ENCODE measurements around the gene PIK3CD.
"Not testable (repeated sequence)": the region's sequence is repeated elsewhere in the genome, so short reads cannot be mapped to it uniquely, and the experiment has no call there.

The PIK3CD gene

DNA sequence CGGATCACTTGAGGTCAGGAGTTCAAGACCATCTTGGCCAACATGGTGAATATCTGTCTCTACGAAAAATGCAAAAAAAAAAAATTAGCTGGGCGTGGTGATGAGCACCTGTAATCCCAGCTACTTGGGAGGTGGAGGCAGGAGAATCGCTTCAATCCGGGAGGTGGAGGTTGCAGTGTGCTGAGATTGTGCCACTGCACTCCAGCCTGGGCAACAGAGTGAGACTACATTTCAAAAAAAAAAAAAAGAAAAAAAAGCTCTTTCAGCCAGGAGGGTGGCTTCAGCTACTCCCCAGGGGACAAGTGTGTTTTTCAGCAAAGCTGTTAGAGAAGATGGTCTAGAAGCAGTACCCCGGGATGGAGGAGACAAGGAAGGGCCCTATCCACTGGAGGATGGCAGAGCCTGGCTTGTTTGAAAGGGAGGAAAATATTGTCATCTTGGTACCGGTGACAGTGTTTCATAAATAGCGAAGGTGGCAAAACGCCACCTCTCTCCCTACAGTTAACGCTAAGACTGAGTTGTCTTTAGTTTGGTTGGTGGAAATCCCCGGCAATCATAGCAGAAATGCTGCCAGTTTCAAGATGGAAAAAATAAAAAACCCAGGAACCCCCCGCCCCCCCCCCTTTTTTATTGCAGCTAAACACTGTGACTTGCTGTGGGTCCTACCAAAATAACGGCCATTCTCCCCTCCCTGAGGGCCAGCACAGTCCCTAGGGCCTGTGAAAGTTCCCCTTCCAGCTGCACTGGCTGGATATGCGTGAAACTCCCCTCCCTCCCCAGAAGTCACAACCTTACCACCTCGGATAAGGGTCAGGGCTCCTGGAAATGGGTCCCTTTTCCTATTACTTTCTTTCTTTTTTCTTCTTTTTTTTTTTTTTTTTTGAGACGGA, 3.5 kb downstream of the PIK3CD start:
- DNase-seq, result no peak

- no peak for DNase-seq
These were observed 4.3 kb downstream of the PIK3CD start for GRCh38 chr1:9655836-9656235.

- no peak for DNase-seq
These were observed 6.0 kb downstream of the PIK3CD start for GRCh38 chr1:9657521-9658032.

- no peak for DNase-seq
These were observed 6.7 kb downstream of the PIK3CD start for GRCh38 chr1:9658199-9658598.

DNA sequence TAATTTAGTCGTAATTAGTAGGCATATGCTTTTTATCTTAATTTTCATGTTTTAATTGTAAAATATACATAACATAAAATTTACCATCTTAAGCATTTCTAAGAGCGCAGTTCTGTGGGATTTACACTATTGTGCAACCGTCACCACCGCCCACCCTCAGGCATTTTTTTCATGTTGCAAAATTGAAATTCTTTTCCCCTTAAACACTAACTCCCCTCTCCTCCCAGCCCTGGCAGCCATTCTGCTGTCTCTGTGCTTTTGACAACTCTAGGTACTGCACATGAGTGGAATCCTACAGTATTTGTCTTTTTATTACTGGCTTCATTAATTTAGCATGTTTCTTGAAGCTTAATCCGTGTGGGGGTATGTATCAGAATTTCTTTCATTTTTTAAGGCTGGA, 7.8 kb downstream of the PIK3CD start:
- DNase-seq, result no peak

DNA sequence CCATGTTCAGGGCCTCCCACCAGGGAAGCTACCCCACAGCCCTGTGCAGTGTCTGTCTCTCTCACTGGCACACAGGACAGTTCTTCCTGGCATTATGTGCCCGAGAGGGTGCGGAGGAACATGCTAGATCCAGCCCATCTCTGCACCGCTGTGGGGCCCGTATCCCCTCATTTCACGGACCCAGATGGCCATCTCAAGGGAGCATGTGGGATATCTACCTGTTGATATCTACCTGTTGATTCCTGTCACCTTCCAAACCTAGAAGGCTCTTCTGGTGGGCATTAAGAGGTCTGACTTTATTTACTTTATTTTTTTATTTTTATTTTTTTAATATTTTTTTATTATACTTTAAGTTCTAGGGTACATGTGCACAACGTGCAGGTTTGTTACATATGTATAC, 11.7 kb downstream of the PIK3CD start:
- DNase-seq, result no peak

DNA sequence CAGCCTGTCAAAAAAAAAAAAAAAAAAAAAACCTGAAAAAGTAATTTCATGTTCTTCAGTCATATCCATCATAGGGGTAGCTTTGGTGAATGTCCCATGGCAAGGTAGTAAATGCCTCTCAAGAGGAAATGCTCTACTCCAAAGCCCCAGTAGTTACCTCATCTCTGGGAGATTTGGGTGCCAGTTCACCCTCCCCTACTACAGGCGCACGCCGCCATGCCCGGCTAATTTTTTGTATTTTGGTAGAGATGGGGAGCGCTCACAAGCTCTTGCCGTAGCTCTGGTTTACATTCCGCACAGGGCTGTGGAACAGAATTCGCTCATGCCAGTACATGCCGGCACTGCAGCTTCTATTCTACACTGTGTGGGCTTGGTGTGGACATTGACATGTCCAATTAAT, 13.7 kb downstream of the PIK3CD start:
- no peak for DNase-seq

DNA sequence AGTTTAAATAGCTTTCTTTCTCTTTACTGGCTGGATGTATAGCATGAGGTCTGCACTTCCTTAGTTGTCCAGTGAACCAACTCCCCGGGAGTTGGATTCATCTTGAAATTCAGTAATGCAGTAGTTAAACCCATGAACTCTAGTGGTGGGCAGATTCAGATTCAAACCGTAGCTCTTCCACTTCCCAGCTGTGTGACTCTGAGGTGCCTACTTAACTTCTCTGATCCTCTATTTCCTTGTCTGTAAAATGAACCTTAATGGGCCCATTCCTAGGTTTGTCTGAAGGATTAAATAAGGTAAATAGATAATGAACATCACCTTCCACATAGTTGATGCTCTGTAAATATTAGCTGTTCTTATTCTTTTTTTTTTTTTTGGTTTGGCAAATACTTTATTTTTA, 16.5 kb downstream of the PIK3CD start:
- no peak for DNase-seq

- DNase-seq, result no peak
These were observed 18.6 kb downstream of the PIK3CD start for GRCh38 chr1:9670085-9670484.

DNA sequence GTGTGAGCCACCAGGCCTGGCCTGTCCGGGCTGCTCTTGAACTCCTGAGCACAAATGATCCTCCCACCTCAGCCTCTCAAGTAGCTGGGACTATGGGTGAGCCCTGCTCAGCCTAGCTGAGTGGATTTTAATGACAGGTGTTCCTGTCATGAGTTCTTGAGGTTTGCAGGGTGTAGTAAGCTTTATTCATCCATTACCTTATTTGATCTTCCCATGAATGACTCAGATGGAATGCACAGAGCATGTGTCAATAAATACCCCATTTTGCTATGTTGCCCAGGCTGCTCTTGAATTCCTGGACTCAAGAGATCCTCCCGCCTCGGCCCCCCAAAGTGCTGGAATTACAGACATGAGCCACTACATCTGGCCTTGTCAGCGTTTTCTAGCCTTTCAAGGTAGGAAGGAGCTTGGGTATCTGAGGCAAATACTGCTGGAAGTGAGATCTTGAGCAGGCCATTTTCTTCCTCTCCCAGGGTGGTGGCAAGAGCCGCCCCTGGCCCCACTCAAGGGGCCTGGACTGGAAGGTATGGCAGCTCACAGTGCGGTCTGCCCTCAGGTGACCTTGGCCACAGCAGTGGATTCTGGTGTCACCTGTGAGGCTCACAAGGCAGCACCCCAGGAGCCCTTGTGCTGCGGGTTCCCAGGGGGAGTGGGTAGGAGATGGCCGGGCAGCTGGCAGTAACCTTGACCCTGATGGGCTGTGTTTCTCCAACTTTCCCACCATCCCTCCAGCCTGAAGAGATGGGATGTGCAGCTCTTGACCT, 20.0 kb downstream of the PIK3CD start:
- no peak for DNase-seq

DNA sequence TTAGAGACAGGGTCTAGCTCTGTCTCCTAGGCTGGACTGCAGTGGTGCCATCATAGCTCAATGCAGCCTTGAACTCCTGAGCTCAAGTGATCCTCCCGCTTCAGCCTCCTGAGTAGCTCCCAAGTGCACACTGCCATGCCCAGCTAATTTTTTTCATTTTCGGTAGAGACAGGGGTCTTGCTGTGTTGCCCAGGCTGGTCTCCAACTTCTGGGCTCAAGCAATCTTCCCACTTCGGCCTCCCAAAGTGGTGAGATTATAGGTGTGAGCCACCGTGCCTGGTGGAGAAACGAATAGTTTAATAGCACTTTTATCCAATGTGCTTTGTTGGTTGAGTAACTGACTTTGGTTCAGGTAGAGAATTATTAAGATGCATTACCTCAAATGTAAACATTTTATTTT, 20.9 kb downstream of the PIK3CD start:
- DNase-seq, result no peak

- no peak for DNase-seq
These were observed 23.9 kb downstream of the PIK3CD start for GRCh38 chr1:9675393-9675792.

- not testable (repeated sequence) for DNase-seq
These were observed 24.6 kb downstream of the PIK3CD start for GRCh38 chr1:9676128-9676527.

DNA sequence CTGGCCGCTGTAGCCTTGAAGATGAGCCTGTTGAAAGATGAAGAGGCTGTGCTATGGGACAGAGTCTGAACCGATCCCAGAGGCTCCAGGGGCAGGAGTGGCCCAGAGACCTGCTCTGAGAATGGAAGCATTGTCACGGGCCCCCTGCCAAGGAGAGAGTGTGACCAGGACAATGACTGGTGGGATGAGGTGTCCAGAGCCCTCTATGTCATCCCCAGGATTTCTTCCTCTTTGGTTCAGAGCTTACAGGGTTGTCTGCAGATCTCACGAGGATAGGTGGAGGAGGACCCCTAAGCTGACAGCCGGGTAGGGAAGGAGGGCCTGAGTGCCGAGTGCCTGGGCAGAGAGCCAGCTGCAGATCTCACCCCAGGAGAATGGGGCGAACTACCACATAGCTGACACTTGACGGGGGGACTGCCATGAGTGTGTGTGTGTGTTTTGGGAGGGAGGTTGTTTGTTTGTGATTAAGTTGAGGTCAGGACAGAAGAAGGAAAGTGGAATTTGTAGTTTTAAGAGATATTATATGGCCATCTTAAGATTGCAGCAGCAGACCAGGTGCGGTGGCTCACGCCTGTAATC, 25.4 kb downstream of the PIK3CD start:
- no peak for DNase-seq

GRCh38 chr1:9680091-9680490, 28.6 kb downstream of the PIK3CD start:
- DNase-seq, result no peak

DNA sequence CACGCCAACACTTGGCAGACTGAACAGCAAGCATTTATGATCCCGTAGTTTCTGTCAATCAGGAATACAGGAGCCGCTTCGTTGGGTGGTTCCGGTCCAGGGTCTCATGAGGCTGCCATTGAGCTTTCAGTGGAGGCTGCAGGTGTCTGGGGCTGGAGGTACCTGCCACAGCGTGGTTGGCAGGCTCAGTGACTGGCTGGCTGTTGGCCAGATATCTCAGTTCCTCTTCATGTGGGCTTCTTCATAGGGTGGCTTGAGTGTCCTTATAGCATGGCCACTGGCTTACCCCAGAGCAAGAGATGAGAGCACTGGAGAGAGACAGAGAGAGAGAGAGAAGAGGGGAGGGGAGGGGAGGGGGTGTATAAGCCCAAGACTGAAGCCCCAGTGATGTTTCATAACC, 29.3 kb downstream of the PIK3CD start:
- DNase-seq, result no peak

GRCh38 chr1:9684801-9685200, 33.3 kb downstream of the PIK3CD start:
- DNase-seq, result no peak

GRCh38 chr1:9687120-9687873, 35.8 kb downstream of the PIK3CD start:
- DNase-seq, result peak; percentile 52

- peak; percentile 52 for DNase-seq
These were observed 36.5 kb downstream of the PIK3CD start for GRCh38 chr1:9687874-9688582.

- no peak for DNase-seq
These were observed 37.1 kb downstream of the PIK3CD start for GRCh38 chr1:9688599-9688998.

GRCh38 chr1:9689011-9689706, 37.6 kb downstream of the PIK3CD start:
- DNase-seq, result peak; percentile 70

- DNase-seq, result no peak
These were observed 38.4 kb downstream of the PIK3CD start for GRCh38 chr1:9689971-9690381.
